ENCODE data around the gene ISOC1. TPM values are rescaled to one million over a fixed set of nuclear protein-coding genes. Genes with fewer than 3 reads are reported as not detected.

The ISOC1 gene
- total RNA-seq, 1 donor from 2014 or later, result 26.3 TPM

DNA sequence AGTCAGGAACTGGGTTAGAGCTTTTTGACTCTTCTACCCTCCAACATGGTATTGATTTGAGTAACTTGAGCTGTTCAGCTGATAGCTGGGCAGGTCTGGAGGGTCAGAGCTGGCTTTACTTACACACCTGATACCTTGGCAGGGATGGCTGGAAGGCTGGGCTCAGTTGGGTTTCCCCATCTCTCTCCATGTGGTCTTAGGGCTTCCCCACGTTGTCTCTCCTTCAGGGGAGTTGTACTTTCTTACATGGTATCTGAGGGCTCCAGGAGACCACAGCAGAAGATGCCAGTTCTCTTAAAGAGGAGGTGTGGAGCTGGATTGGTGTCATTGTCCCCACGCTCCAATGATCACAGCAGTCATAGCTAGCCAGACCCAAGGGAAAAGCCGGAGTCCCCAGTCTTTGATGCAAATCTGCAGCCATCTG is 25.6 kb downstream of the ISOC1 start:
- Mint-ChIP-seq H3K9me3 (no peaks in the 10 kb centered on the region), H3K27ac (no peak overlapping the region), H3K27me3 (no peaks in the 10 kb centered on the region), H3K4me3 (no peak overlapping the region), H3K4me1 (ENCODE audit: unreplicated experiment) (peaks cover 21% of the 10 kb centered on the region), H3K36me3 (peaks cover 4% of the 10 kb centered on the region)
- DNase-seq (ENCODE audit: extremely low spot score, unreplicated experiment), result no peak
- TF ChIP-seq, protein P1, sequence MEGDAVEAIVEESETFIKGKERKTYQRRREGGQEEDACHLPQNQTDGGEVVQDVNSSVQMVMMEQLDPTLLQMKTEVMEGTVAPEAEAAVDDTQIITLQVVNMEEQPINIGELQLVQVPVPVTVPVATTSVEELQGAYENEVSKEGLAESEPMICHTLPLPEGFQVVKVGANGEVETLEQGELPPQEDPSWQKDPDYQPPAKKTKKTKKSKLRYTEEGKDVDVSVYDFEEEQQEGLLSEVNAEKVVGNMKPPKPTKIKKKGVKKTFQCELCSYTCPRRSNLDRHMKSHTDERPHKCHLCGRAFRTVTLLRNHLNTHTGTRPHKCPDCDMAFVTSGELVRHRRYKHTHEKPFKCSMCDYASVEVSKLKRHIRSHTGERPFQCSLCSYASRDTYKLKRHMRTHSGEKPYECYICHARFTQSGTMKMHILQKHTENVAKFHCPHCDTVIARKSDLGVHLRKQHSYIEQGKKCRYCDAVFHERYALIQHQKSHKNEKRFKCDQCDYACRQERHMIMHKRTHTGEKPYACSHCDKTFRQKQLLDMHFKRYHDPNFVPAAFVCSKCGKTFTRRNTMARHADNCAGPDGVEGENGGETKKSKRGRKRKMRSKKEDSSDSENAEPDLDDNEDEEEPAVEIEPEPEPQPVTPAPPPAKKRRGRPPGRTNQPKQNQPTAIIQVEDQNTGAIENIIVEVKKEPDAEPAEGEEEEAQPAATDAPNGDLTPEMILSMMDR (conservative IDR thresholded peaks at IDR 0.05), result no peak

DNA sequence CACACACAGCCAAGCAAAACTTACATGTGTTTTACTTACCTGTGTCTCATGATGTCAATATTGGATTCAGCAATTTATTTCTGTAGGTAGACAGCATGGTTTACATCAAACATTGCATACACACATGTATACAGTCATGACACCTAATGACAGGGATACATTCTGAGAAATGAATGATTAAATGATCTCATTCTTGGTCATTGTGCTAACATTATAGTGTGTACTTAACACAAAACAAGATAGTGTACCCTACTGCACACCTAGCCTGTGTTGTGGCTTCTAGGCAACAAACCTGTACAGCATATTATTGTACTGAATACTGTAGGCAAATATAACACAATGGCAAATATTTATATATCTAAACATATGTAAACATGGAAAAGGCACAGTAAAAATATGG is 28.0 kb downstream of the ISOC1 start:
- DNase-seq (ENCODE audit: extremely low spot score, unreplicated experiment), result no peak
- Mint-ChIP-seq H3K4me3 (no peak overlapping the region), H3K4me1 (ENCODE audit: unreplicated experiment) (peaks cover 16% of the 10 kb centered on the region), H3K9me3 (no peaks in the 10 kb centered on the region), H3K27ac (no peak overlapping the region), H3K36me3 (peaks cover 4% of the 10 kb centered on the region), H3K27me3 (no peaks in the 10 kb centered on the region)
- TF ChIP-seq, protein P1 (conservative IDR thresholded peaks at IDR 0.05), result no peak

DNA sequence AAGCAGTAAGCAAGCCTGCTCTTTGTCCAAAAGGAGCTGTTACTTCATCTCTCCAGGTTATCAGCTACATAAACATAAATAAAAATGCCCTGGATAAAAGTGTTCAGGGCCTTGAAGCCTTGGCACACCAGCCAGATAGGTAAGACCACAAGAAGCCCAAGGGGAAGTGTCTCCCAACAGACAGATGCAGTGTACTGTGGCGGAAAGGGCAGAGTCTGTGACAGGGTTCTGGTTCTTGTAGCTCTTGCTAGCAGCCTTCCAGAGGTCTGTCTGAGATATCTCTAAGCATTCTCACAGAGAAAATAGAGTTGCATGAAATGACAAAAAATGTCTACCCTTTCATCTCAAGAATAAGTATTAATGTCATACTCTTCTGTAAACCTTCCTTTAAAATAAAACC is 30.1 kb downstream of the ISOC1 start:
- Mint-ChIP-seq H3K27ac (no peak overlapping the region), H3K4me3 (no peak overlapping the region), H3K9me3 (no peaks in the 10 kb centered on the region), H3K27me3 (no peaks in the 10 kb centered on the region), H3K4me1 (ENCODE audit: unreplicated experiment) (no peaks in the 10 kb centered on the region), H3K36me3 (no peaks in the 10 kb centered on the region)
- TF ChIP-seq, protein P1 (conservative IDR thresholded peaks at IDR 0.05), result no peak
- DNase-seq (ENCODE audit: extremely low spot score, unreplicated experiment), result no peak

DNA sequence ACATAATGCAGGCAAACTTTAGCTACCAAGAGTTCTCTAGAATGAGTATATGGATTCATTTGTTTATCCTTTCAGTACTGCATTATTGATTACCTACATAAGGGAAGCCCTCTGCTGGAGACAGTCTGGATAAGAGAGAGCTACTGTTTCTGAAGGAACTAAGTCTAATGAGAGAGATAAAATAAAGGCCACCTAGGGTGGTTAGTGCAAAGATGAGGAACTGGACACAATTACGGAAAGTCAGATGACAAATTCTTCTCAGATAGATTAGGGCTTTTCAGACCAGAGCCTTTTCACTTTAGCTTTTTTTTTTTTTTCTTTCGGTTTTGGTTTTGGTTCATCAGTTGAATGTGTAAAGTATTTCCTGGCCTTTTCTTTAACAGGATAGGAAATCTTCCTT is 31.3 kb downstream of the ISOC1 start:
- Mint-ChIP-seq H3K9me3 (no peaks in the 10 kb centered on the region), H3K27me3 (no peaks in the 10 kb centered on the region), H3K36me3 (no peaks in the 10 kb centered on the region), H3K27ac (no peak overlapping the region), H3K4me3 (no peak overlapping the region), H3K4me1 (ENCODE audit: unreplicated experiment) (no peaks in the 10 kb centered on the region)
- TF ChIP-seq, protein P1 (conservative IDR thresholded peaks at IDR 0.05), result peak; percentile 5
- no peak for DNase-seq (ENCODE audit: extremely low spot score, unreplicated experiment)

DNA sequence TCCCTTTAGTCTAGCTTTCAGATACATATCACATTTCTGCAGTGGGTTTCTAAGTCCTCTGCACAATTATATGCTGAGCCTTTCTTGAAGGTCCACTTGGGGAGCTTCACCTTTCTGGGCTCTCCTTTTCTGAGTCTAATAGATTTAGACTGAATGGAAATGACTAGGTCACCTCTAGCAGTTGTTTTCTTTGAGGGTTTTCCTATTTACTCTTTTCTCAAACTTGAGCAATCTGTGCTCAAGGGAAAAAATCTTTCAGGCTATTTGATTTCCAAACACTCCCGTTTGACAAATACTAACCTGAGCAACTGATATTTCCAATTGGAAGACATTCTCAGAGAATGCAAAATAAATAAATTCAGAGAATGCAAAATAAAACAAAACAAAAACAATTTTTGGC is 39.0 kb downstream of the ISOC1 start:
- Mint-ChIP-seq H3K4me1 (ENCODE audit: unreplicated experiment) (no peaks in the 10 kb centered on the region), H3K4me3 (no peak overlapping the region), H3K27ac (no peak overlapping the region), H3K36me3 (no peaks in the 10 kb centered on the region), H3K9me3 (no peaks in the 10 kb centered on the region), H3K27me3 (no peaks in the 10 kb centered on the region)
- TF ChIP-seq, protein P1 (conservative IDR thresholded peaks at IDR 0.05), result no peak
- no peak for DNase-seq (ENCODE audit: extremely low spot score, unreplicated experiment)

DNA sequence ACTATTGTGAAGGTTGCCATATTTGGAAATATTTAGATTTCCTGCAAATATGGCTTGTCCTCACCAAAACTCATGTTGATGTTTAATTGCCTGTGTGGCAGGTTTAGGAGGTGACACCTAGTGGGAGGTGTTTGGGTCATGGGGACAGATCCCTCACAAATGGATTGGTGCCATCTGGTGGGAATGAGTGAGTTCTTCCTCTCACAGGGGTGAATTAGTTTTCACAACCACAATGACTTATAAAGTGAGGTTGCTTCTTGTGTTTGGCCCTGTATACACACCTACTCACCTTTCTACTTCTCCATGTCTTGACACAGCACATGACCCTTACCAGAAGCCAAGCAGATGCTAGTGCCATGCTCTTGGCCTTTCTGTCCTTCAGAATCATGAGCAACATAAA is 41.1 kb downstream of the ISOC1 start:
- H3K9me3 Mint-ChIP-seq, result no peaks in the 10 kb centered on the region
- no peaks in the 10 kb centered on the region for H3K27me3 Mint-ChIP-seq
- no peak overlapping the region for H3K4me3 Mint-ChIP-seq
- no peaks in the 10 kb centered on the region for H3K4me1 Mint-ChIP-seq (ENCODE audit: unreplicated experiment)
- TF ChIP-seq, protein P1 (conservative IDR thresholded peaks at IDR 0.05), result no peak
- no peak for DNase-seq (ENCODE audit: extremely low spot score, unreplicated experiment)
- H3K36me3 Mint-ChIP-seq, result no peaks in the 10 kb centered on the region
- H3K27ac Mint-ChIP-seq, result no peak overlapping the region

All from type B pancreatic cell (in vitro differentiated cells).